Endothelial cell (in vitro differentiated cells): ENCODE results near the gene ITGA8. TPM values are rescaled to one million over a fixed set of nuclear protein-coding genes. Genes with fewer than 3 reads are reported as not detected.

ENCODE experiments used
- DNase-seq: peaks from one replicate; pipeline ENCODE4 v3.0.0; 2021; ENCODE audit warnings: low spot score
- H3K27ac Mint-ChIP-seq: one replicate; pipeline ENCODE4 v1.8.0; 2021; ENCODE audit warnings: mixed read lengths, inconsistent platforms; ENCODE audit not compliant: unreplicated experiment
- H3K27me3 Mint-ChIP-seq: one replicate; pipeline ENCODE4 v1.8.0; 2021; ENCODE audit warnings: mild to moderate bottlenecking, moderate library complexity, mixed read lengths, inconsistent platforms; ENCODE audit not compliant: unreplicated experiment
- H3K36me3 Mint-ChIP-seq: one replicate; pipeline ENCODE4 v1.8.0; 2021; ENCODE audit warnings: mild to moderate bottlenecking, low read depth, mixed read lengths, inconsistent platforms; ENCODE audit not compliant: unreplicated experiment
- H3K4me1 Mint-ChIP-seq: one replicate; pipeline ENCODE4 v1.8.0; 2021; ENCODE audit warnings: mild to moderate bottlenecking, mixed read lengths, inconsistent platforms; ENCODE audit not compliant: unreplicated experiment
- H3K4me3 Mint-ChIP-seq: one replicate; pipeline ENCODE4 v1.8.0; 2021; ENCODE audit warnings: mild to moderate bottlenecking, mixed read lengths, inconsistent platforms; ENCODE audit not compliant: unreplicated experiment
- H3K9me3 Mint-ChIP-seq: one replicate; pipeline ENCODE4 v1.8.0; 2021; ENCODE audit warnings: mixed read lengths, inconsistent platforms; ENCODE audit not compliant: unreplicated experiment
- total RNA-seq: library from RNA; stranded (reverse); fragmentation: NEBNext Ultra II Directional; extraction: Animal tissue kit (Norgen Biotek cat#: 25700); gene quantifications from one replicate; pipeline ENCODE4 v1.2.1, GENCODE V29; 2021; ENCODE audit not compliant: unreplicated experiment
- TF ChIP-seq, protein P1 (sequence below): fragments of 200-600 bp; sonication (generic); IDR thresholded peaks from one replicate; pipeline ENCODE4 v1.5.0; 2021; ENCODE audit warnings: antibody characterized with exemption; ENCODE audit not compliant: unreplicated experiment

The ITGA8 gene
- total RNA-seq, 1 donor from 2014 or later, result 0.51 TPM

DNA sequence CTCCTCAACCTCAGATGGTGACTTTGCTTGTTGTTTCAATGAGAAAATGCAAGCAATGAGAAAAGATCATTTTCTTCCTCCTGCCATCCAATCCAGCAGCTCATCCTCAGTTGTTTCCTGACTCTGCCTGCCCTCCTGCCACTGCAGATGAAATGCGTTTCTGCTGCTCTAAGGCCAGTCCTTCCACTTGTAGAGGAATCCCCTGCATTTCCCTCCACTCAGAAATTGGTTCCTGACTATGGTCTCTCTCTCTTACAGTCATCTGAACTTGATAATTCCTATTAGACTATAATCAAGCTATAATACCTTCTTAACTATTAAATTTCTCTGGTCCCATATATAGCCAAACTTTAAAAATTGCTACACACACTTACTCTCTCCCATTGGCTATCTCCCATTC is 14.4 kb downstream of the ITGA8 start:
- no peak overlapping the region for H3K27ac Mint-ChIP-seq
- H3K4me3 Mint-ChIP-seq, result no peak overlapping the region
- TF ChIP-seq, protein P1, sequence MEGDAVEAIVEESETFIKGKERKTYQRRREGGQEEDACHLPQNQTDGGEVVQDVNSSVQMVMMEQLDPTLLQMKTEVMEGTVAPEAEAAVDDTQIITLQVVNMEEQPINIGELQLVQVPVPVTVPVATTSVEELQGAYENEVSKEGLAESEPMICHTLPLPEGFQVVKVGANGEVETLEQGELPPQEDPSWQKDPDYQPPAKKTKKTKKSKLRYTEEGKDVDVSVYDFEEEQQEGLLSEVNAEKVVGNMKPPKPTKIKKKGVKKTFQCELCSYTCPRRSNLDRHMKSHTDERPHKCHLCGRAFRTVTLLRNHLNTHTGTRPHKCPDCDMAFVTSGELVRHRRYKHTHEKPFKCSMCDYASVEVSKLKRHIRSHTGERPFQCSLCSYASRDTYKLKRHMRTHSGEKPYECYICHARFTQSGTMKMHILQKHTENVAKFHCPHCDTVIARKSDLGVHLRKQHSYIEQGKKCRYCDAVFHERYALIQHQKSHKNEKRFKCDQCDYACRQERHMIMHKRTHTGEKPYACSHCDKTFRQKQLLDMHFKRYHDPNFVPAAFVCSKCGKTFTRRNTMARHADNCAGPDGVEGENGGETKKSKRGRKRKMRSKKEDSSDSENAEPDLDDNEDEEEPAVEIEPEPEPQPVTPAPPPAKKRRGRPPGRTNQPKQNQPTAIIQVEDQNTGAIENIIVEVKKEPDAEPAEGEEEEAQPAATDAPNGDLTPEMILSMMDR, result no peak
- no peaks in the 10 kb centered on the region for H3K36me3 Mint-ChIP-seq
- H3K4me1 Mint-ChIP-seq, result peaks cover under 1% of the 10 kb centered on the region
- no peaks in the 10 kb centered on the region for H3K27me3 Mint-ChIP-seq
- DNase-seq, result no peak
- H3K9me3 Mint-ChIP-seq, result no peaks in the 10 kb centered on the region

DNA sequence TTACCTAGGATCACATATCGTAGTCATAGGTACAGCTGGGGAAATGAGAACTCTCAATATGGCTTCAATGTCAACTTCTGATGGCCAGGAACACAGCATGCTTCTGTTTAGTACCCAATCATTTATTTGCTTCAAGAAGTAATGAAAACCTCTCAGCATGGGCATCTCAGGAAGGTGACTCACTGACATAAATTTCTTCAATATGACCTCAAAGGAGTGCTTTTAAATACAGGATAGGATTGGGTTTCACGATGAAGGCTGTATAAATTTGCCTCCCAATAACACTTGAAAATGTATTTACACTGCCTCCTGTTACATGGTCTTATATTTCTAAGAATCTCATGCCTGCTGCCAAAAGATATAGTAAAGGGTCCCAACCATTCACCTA is 15.1 kb downstream of the ITGA8 start:
- no peak overlapping the region for H3K4me3 Mint-ChIP-seq

DNA sequence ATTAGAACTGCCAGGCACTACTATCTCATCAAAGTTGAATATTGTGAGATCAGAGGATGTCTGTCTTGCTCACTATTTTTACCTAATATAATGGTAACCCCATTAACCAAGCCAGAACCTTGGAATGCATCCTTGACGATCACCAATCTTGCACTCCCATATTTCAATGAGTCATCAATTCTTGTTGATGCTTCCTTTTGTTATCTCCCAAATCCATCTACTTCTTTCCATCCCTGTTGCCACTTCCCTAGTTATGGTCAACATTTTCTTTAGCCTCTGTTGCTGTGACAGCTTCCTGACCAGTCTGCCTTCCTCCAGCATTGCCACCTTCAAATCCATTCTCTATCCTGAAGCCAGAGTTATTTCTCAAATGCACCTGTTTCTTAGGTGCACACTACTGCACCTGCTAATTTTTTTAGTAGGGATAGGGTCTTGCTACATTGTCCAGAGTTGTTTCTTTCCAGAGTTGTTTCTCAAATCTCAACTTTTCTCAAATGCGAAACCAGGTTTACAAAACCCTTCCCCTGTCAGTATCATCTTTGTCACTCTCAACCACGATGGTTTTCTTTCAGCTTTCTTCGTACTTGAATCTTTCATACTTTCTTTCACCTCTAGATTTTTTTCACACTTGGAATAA is 15.7 kb downstream of the ITGA8 start:
- TF ChIP-seq, protein P1, result no peak
- Mint-ChIP-seq H3K36me3 (no peaks in the 10 kb centered on the region), H3K27ac (no peak overlapping the region), H3K4me3 (no peak overlapping the region), H3K27me3 (no peaks in the 10 kb centered on the region), H3K9me3 (no peaks in the 10 kb centered on the region), H3K4me1 (peaks cover 5% of the 10 kb centered on the region)
- no peak for DNase-seq

More for the DNA sequence above, 15.1 kb downstream of the ITGA8 start:
- Mint-ChIP-seq H3K36me3 (no peaks in the 10 kb centered on the region), H3K27ac (no peak overlapping the region), H3K27me3 (no peaks in the 10 kb centered on the region), H3K4me1 (peaks cover 5% of the 10 kb centered on the region), H3K9me3 (no peaks in the 10 kb centered on the region)
- no peak for DNase-seq
- TF ChIP-seq, protein P1, result no peak

DNA sequence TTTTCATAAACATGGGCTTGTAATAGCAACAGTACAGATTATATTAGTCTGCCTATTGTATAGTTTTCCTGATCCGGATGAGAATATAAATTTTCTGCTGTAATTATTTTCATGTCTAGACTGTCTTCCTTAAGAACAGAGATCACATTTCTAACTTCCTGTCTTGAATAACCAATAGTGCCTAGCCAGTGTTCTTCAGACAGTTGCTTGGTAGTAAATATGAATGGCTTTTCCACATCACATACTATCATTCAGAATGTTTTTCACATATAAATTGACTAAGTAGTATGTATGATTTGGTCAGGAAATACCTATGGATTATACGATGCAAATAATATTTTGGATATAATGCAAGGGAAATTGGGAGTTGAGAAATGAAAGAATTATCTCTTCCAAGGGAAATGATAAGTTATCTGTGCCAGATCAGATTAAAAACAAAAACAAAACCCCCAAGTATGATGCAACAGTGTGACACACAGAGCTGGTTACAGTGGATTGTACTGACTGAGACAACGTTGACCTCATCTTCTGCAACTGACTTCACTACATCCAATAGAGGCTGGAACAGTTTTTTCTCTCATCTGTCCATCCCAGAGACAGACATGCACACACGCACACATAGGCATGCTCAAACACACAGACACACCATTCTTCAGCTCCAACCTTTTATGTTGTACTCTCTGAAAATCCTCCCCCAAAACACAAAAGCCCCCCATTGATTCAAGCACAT is 16.4 kb downstream of the ITGA8 start:
- DNase-seq, result no peak
- Mint-ChIP-seq H3K36me3 (no peaks in the 10 kb centered on the region), H3K4me1 (peaks cover 5% of the 10 kb centered on the region), H3K9me3 (no peaks in the 10 kb centered on the region), H3K27ac (no peak overlapping the region), H3K27me3 (no peaks in the 10 kb centered on the region), H3K4me3 (no peak overlapping the region)
- TF ChIP-seq, protein P1, result no peak

DNA sequence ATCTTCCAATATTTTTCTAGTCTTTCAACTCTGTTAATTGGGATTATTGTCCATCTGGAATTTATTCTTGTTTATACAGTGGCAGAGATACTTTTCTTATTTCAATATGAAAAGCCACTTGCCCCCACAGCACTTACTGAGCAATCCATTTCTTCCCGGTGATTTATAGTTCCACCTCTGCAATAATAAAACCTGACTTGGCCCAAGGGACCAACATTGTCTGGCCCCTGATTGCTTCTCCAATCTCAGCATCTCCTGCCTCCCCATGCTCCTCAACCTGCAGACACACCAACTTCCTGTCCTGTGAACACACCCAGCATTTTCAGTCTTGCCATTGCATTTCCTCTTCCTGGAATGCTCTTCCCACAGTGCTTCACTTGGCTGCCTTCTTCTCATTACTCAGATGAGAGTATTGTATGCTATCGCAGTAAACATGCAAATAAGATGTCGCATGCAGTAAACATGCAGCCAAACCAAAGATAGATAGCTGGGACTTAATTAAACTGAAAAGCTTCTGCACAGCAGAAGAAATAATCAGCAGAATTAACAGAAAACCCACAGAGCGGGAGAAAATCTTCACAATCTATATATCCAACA is 19.5 kb downstream of the ITGA8 start:
- H3K9me3 Mint-ChIP-seq, result no peaks in the 10 kb centered on the region
- no peaks in the 10 kb centered on the region for H3K27me3 Mint-ChIP-seq
- no peak for DNase-seq
- H3K4me3 Mint-ChIP-seq, result no peak overlapping the region
- TF ChIP-seq, protein P1, result no peak
- H3K36me3 Mint-ChIP-seq, result no peaks in the 10 kb centered on the region
- H3K27ac Mint-ChIP-seq, result no peak overlapping the region
- peaks cover 8% of the 10 kb centered on the region for H3K4me1 Mint-ChIP-seq
